Measurements from ENCODE around the gene ENG.

The ENG gene

DNA sequence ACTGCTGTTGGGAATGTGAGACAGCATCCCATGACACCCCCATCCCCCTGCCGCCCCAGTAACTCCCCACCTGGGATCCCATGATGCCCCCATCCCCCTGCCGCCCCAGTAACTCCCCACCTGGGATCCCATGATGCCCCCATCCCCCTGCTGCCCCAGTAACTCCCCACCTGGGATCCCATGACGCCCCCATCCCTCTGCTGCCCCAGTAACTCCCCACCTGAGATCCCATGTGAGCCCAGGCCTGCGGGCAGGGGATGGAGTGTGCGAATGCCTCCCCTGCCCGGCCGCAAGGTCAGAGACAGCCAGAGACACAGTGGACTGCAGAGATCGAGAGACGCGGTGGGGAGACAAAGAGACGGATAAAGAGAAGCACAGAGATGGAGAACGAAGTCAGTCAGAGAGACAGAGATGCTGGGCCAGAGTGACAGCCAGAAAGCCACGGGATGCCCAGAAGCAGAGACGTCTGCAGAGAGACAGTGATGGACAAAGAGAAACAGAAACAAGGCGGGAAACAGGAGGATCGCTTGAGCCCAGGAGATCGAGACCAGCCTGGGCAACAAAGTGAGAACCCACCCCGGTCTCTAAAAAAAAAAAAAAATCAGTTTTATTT, 77.0 kb downstream of the ENG start:
- TF ChIP-seq, protein P1, sequence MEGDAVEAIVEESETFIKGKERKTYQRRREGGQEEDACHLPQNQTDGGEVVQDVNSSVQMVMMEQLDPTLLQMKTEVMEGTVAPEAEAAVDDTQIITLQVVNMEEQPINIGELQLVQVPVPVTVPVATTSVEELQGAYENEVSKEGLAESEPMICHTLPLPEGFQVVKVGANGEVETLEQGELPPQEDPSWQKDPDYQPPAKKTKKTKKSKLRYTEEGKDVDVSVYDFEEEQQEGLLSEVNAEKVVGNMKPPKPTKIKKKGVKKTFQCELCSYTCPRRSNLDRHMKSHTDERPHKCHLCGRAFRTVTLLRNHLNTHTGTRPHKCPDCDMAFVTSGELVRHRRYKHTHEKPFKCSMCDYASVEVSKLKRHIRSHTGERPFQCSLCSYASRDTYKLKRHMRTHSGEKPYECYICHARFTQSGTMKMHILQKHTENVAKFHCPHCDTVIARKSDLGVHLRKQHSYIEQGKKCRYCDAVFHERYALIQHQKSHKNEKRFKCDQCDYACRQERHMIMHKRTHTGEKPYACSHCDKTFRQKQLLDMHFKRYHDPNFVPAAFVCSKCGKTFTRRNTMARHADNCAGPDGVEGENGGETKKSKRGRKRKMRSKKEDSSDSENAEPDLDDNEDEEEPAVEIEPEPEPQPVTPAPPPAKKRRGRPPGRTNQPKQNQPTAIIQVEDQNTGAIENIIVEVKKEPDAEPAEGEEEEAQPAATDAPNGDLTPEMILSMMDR (IDR thresholded peaks at IDR 0.05; ENCODE audit: low read depth, low read length, missing control alignments) = no peak
- no peak for DNase-seq (ENCODE audit: extremely low read depth, low read depth)
- no peak overlapping the region for H3K4me3 ChIP-seq (replicated peaks; ENCODE audit: low read depth, low read length)

DNA sequence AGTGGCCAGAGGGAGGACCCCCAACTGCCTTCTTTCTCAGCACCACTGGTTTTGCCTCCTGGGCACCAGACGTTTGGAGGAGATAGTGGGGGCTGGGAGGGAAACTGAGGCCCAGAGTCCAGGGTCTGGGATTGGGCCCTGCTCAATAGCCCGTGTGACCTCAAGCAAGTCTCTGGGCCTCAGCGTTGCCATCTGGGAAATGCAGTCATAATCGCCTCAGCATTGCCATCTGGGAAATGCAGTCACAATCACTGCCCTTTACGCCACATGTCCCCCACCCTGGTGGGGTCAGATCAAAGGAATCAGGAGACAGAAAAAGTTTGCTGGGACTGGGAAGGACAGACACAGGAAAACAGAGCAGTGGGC, 77.6 kb downstream of the ENG start:
- TF ChIP-seq, protein P1 (IDR thresholded peaks at IDR 0.05; ENCODE audit: low read depth, low read length, missing control alignments) = no peak
- DNase-seq (ENCODE audit: extremely low read depth, low read depth) = no peak
- H3K4me3 ChIP-seq (replicated peaks; ENCODE audit: low read depth, low read length) = no peak overlapping the region

DNA sequence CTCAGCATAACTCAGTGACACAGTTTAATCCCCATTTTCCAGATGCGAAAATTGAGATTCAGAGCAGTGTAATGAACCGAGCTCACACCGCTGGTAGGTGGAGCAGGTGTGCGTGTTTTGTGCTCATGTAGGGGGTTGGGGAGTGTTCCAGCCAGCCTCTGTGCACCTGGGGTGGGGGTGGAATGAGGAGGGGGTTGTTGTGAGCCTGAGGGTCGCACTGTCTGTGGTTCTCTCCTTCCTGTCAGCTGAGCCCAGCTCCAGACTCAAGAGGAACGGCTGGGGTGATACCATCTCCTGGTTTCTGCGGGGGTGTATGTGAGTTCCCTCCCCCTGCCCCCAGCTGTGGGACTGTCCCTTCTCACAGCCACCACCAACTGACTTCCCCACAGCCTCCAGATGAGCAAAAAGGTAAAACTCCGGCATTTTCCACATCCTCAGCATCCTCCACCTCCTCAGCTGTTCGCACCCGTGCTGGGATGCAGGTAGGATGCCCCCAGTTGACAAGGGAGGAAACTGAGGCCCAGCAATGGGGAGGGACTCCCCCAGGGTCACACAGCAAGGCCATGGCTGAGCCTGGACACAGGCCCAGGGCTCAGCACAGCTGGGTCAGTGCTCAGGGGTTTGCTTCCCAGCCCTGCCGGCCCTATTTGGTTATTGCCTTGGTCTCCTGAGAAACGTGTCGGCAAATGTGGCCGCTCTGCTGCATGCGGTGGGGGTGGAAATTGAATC, 78.1 kb downstream of the ENG start:
- DNase-seq (ENCODE audit: extremely low read depth, low read depth) = no peak
- TF ChIP-seq, protein P1 (IDR thresholded peaks at IDR 0.05; ENCODE audit: low read depth, low read length, missing control alignments) = no peak
- no peak overlapping the region for H3K4me3 ChIP-seq (replicated peaks; ENCODE audit: low read depth, low read length)

DNA sequence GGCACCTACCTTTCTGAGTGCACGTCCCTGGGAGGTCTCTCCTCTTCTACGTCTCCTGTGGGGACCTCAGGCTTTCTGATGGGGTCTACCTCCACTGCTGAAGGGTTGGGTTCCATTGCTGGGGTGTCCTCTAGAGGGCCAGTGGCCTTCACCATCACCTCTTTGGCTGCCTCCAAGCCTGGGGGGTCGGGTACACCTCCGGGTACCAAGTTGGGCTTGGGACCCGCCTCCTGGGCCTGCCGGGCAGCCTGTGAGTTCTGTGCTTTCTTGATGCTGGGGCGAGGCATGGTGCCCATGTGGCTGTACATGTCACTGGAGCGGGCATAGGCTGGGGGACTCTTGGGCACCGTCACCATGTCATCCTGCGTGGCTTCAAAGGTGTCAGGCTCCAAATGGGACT, 80.5 kb downstream of the ENG start:
- no peak for DNase-seq (ENCODE audit: extremely low read depth, low read depth)
- TF ChIP-seq, protein P1 (IDR thresholded peaks at IDR 0.05; ENCODE audit: low read depth, low read length, missing control alignments) = no peak
- H3K4me3 ChIP-seq (replicated peaks; ENCODE audit: low read depth, low read length) = no peak overlapping the region

DNA sequence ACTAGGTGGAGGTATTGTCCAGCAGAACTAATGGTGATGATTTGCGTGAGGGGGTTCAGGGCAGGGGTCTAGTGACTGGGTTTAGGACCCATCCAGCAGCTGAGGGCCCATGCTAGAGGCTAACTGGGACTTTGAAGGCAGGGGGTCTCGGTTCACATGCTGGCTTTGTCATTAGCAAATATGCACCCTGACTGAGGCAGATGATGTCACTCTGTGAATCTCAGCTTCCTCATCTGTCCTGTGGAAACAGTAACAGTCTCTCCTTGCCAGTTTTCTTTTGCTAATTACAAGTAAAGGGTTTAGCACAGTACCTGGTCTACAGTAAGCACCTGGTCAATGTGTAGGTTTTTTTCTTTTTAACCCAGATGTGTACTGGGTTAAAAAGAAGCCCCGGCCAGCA, 81.2 kb downstream of the ENG start:
- TF ChIP-seq, protein P1 (IDR thresholded peaks at IDR 0.05; ENCODE audit: low read depth, low read length, missing control alignments) = no peak
- DNase-seq (ENCODE audit: extremely low read depth, low read depth) = no peak
- no peak overlapping the region for H3K4me3 ChIP-seq (replicated peaks; ENCODE audit: low read depth, low read length)

DNA sequence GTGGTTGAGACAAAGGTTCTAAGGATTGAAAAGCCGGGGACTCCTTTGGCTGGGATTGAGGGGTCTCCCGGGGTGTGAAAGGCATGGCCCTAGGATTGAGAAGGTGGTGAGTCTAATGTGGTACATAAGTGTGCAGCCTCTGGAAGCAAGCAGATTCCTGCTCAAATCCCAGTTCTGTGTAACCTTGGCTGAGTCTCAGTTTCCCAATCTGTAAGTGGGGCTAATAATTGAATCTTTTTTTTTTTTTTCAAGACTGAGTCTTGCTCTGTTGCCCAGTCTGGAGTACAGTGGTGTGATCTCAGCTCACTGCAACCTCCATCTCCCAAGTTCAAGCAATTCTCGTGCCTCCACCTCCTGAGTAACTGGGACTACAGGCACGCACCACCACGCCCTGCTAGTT, 81.9 kb downstream of the ENG start:
- H3K4me3 ChIP-seq (replicated peaks; ENCODE audit: low read depth, low read length) = no peak overlapping the region
- DNase-seq (ENCODE audit: extremely low read depth, low read depth) = no peak
- TF ChIP-seq, protein P1 (IDR thresholded peaks at IDR 0.05; ENCODE audit: low read depth, low read length, missing control alignments) = no peak
